OCI-M2 (cell line): ENCODE measurements around the gene MED22.
"Not testable (repeated sequence)": the region's sequence is repeated elsewhere in the genome, so short reads cannot be mapped to it uniquely, and the experiment has no call there.

Experiments
- DNase-seq: peaks from one replicate; lab custom pipeline; 2025; ENCODE audit not compliant: unreplicated experiment; lab: John Stamatoyannopoulos, UW

The MED22 gene

GRCh38 chr9:133377280-133377679 lies 29.3 kb upstream of the MED22 start:
- DNase-seq, result not testable (repeated sequence)

- peak; percentile 54 for DNase-seq
Measured at GRCh38 chr9:133375724-133376654, 28.1 kb upstream of the MED22 start, which contains the start of the genes STKLD1 and SURF4. TSS of gene STKLD1 (plus strand) at chr9:133376366. CDS start at chr9:133376474, 108 bp downstream. TSS of gene SURF4 (minus strand) at chr9:133376060. CDS start at chr9:133375969, 91 bp downstream.

- DNase-seq, result no peak
Measured at GRCh38 chr9:133375116-133375723, 27.3 kb upstream of the MED22 start.

- DNase-seq, result no peak
Measured at GRCh38 chr9:133374612-133375115, 26.7 kb upstream of the MED22 start.

- no peak for DNase-seq
Measured at GRCh38 chr9:133372144-133372543, 24.2 kb upstream of the MED22 start.

GRCh38 chr9:133371261-133371711 lies 23.4 kb upstream of the MED22 start:
- DNase-seq, result no peak

GRCh38 chr9:133370685-133371084 lies 22.8 kb upstream of the MED22 start:
- no peak for DNase-seq

- no peak for DNase-seq
Measured at GRCh38 chr9:133369933-133370332, 22.0 kb upstream of the MED22 start.

GRCh38 chr9:133369422-133369821 lies 21.5 kb upstream of the MED22 start:
- DNase-seq, result no peak

- no peak for DNase-seq
Measured at GRCh38 chr9:133368249-133368881, 20.4 kb upstream of the MED22 start.

GRCh38 chr9:133367778-133368177 lies 19.8 kb upstream of the MED22 start:
- DNase-seq, result no peak

GRCh38 chr9:133367221-133367620 lies 19.3 kb upstream of the MED22 start:
- DNase-seq, result no peak

GRCh38 chr9:133366435-133366834 lies 18.5 kb upstream of the MED22 start:
- no peak for DNase-seq

GRCh38 chr9:133362359-133363044 lies 14.6 kb upstream of the MED22 start:
- no peak for DNase-seq

GRCh38 chr9:133361507-133362092 lies 13.7 kb upstream of the MED22 start:
- DNase-seq, result no peak

GRCh38 chr9:133360400-133361393 lies 12.8 kb upstream of the MED22 start:
- no peak for DNase-seq

- DNase-seq, result no peak
Measured at GRCh38 chr9:133359399-133360175, 11.7 kb upstream of the MED22 start.

GRCh38 chr9:133357656-133358055 lies 9.7 kb upstream of the MED22 start:
- DNase-seq, result no peak
